B cell (primary cell): ENCODE results near the gene RUVBL2. TPM values are rescaled to one million over a fixed set of nuclear protein-coding genes. Genes with fewer than 3 reads are reported as not detected.

Experiments
- ATAC-seq: fragments of 200-7000 bp; cut with Tn5 transposase; one replicate; pipeline ENCODE4 v1.10.0; 2021; ENCODE audit warnings: low read depth, mild to moderate bottlenecking, moderate number of reproducible peaks, moderate library complexity
- CTCF ChIA-PET: fragments of 350-600 bp; sonication (Branson Sonifier 250); formaldehyde crosslinking; loops from one replicate; lab custom pipeline; 2021; ENCODE audit warnings: antibody characterized with exemption, inconsistent platforms; lab: Charles Lee
- POLR2A ChIA-PET: fragments of 350-600 bp; sonication (Branson Sonifier 250); formaldehyde crosslinking; loops from one replicate; lab custom pipeline; 2021; ENCODE audit warnings: antibody characterized with exemption; lab: Charles Lee
- DNase-seq: peaks from one replicate; pipeline ENCODE4 v3.0.0; 2013
- H2AFZ ChIP-seq: 2 replicates; pipeline ENCODE4 v1.6.1; 2012; ENCODE audit warnings: mild to moderate bottlenecking, low read depth, low read length; ENCODE audit not compliant: insufficient read depth, poor library complexity, severe bottlenecking
- H3K27ac ChIP-seq, 2 donors: 1 replicate in 1 of 2; 2 replicates in 1 of 2; pipeline ENCODE4 v1.5.1; 2012 to 2013; ENCODE audit warnings: low read length in 2 of 2, mild to moderate bottlenecking in 2 of 2, moderate library complexity in 1 of 2
- H3K27me3 ChIP-seq, 4 experiments: fragments of 200-600 bp in 1 of 4; sonication (generic) in 1 of 4; replicated peaks in 1 of 4; 1 replicate in 2 of 4; 2 replicates in 2 of 4; pipeline versions ENCODE4 v1.6.1 to v1.7.0; 2013 to 2016; ENCODE audit warnings: low read length in 3 of 4, mild to moderate bottlenecking in 2 of 4, mixed read lengths in 1 of 4, moderate library complexity in 1 of 4; ENCODE audit not compliant: insufficient read depth in 4 of 4, control insufficient read depth in 3 of 4; ENCODE audit errors: control extremely low read depth in 1 of 4
- H3K36me3 ChIP-seq, 2 experiments: replicated peaks in 1 of 2; 1 replicate in 1 of 2; 2 replicates in 1 of 2; pipeline versions ENCODE4 v1.6.1 to v1.7.1; 2013; ENCODE audit warnings: low read length in 1 of 2; ENCODE audit not compliant: insufficient read depth in 2 of 2, control insufficient read depth in 1 of 2; ENCODE audit errors: control extremely low read depth in 1 of 2, extremely low read depth in 1 of 2
- H3K4me1 ChIP-seq, 2 donors: fragments of 200-600 bp in 1 of 2; sonication (generic) in 1 of 2; 1 replicate in 1 of 2; 2 replicates in 1 of 2; pipeline versions ENCODE4 v1.5.1 to v1.6.1; 2013 to 2017; ENCODE audit warnings: low read length in 2 of 2; ENCODE audit not compliant: control insufficient read depth in 2 of 2, insufficient read depth in 2 of 2
- H3K4me2 ChIP-seq: replicated peaks from 2 replicates; pipeline ENCODE3; 2012; ENCODE audit warnings: mild to moderate bottlenecking, low read depth, low read length; ENCODE audit not compliant: poor library complexity, severe bottlenecking
- H3K4me3 ChIP-seq, 5 experiments: fragments of 200-600 bp in 1 of 5; sonication (generic) in 1 of 5; 1 replicate in 3 of 5; 2 replicates in 2 of 5; pipeline versions ENCODE4 v1.5.1 to v1.7.0; 2011 to 2016; ENCODE audit warnings: low read length in 4 of 5, mild to moderate bottlenecking in 4 of 5, low read depth in 2 of 5, control low read depth in 1 of 5, moderate library complexity in 1 of 5; ENCODE audit not compliant: insufficient read depth in 1 of 5; ENCODE audit errors: control extremely low read depth in 1 of 5, extremely low read depth in 1 of 5
- H3K79me2 ChIP-seq: fragments of 200-600 bp; sonication (generic); one replicate; pipeline ENCODE4 v1.6.0; 2016; ENCODE audit warnings: low read length; ENCODE audit not compliant: control insufficient read depth, insufficient read depth
- H3K9ac ChIP-seq: fragments of 200-600 bp; sonication (generic); 2 replicates; pipeline ENCODE4 v1.6.1; 2017; ENCODE audit warnings: mild to moderate bottlenecking, low read length, moderate library complexity
- H3K9me3 ChIP-seq, 3 donors: one replicate each; pipeline versions ENCODE4 v1.6.1 to v1.7.1; 2013; ENCODE audit warnings: low read length in 2 of 3; ENCODE audit not compliant: control insufficient read depth in 2 of 3, insufficient read depth in 1 of 3; ENCODE audit errors: control extremely low read depth in 1 of 3
- H4K20me1 ChIP-seq: 2 replicates; pipeline ENCODE4 v1.6.0; 2012; ENCODE audit warnings: mild to moderate bottlenecking, low read length; ENCODE audit not compliant: insufficient read depth, control insufficient read depth, poor library complexity, severe bottlenecking
- H3K27ac Mint-ChIP-seq: one replicate; pipeline ENCODE4 v1.8.0; 2021; ENCODE audit warnings: mixed read lengths
- H3K27me3 Mint-ChIP-seq: one replicate; pipeline ENCODE4 v1.8.0; 2021; ENCODE audit warnings: mixed read lengths
- H3K4me1 Mint-ChIP-seq: one replicate; pipeline ENCODE4 v1.8.0; 2021; ENCODE audit warnings: mixed read lengths
- H3K4me3 Mint-ChIP-seq: one replicate; pipeline ENCODE4 v1.8.0; 2021; ENCODE audit warnings: mixed read lengths
- H3K9me3 Mint-ChIP-seq: one replicate; pipeline ENCODE4 v1.8.0; 2022; ENCODE audit warnings: mixed read lengths; ENCODE audit not compliant: insufficient read depth
- CTCF ChIP-seq: fragments of 200-600 bp; IDR thresholded peaks from one replicate; pipeline ENCODE4 v1.8.0; 2022; ENCODE audit warnings: antibody characterized with exemption, mild to moderate bottlenecking
- EZH2 ChIP-seq: IDR thresholded peaks from 2 replicates; pipeline ENCODE4 v1.6.1; 2012; ENCODE audit warnings: borderline replicate concordance, low read depth, mild to moderate bottlenecking, moderate library complexity, low read length; ENCODE audit not compliant: insufficient read depth, poor library complexity, severe bottlenecking
- WGBS: methylation state at CpG from one replicate; pipeline ENCODE4 v1.1.5; 2013; ENCODE audit warnings: missing lambda C conversion rate; ENCODE audit not compliant: insufficient coverage; 5-methylcytosine and 5-hydroxymethylcytosine counted together
- intact Hi-C: fragments of 100-400 bp; cut with micrococcal nuclease; formaldehyde crosslinking; loops from one replicate; pipeline ENCODE4 v1.10.0; 2022
- polyA plus RNA-seq: library from polyadenylated mRNA; depleted of rRNA; stranded (reverse); fragments of >200 nt; gene quantifications from 2 replicates; pipeline ENCODE4 v1.2.3, GENCODE V29; 2012
- total RNA-seq, 2 donors: library from RNA; stranded (reverse); fragments of 120-200 nt in 1 of 2; gene quantifications; 1 replicate in 1 of 2; 2 replicates in 1 of 2; pipeline versions ENCODE4 v1.2.3 to v1.2.4, GENCODE V29; 2013 to 2022

RUVBL2 gene
- total and polyA plus RNA-seq, 2 donors (not counting 1 experiment from before 2014, with no cell fraction given), result 36.1 to 57.4 TPM

GRCh38 chr19:48977061-48977460 is 16.6 kb upstream of the RUVBL2 start:
- POLR2A ChIA-PET, result interaction anchor here (1.3 kb wide), 1 partner anchor 10 kb away, joined by 13 read pairs; no protein-coding TSS in a partner anchor
- no CpG with 5 or more reads among the region's 2 CpGs for WGBS
- intact Hi-C loops, result no loop called here

DNA sequence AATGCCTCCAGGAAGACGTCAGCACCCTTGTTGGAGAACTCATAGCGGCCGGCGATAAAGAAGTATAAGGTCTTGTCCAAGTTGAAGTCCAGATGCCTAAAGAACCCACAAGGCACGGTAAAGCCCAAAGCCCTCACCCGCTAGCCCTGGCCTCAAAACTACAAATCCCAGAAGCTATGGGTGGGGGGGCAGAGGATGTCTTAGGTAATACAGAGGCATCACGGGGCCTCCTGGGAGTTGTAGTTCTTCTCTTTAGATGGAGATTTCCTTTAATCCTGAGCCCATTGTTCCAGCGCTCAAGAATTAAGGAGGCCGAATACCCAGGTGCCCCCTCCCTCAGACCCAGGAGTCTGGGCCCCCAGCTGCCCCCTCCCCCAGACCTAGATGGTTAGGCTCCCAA is 11.4 kb upstream of the RUVBL2 start:
- Histone ChIP-seq H4K20me1 (no peaks in the 10 kb centered on the region), H3K27me3 (no peaks in the 10 kb centered on the region), H3K4me1 (no peaks in the 10 kb centered on the region), H3K9ac (no peak overlapping the region), H3K36me3 (peaks cover 2 to 13% of the 10 kb centered on the region in 2 experiments), H3K4me2 (no peak overlapping the region), H2AFZ (no peak overlapping the region), H3K27ac (no peak overlapping the region), H3K4me3 (no peak overlapping the region), H3K9me3 (no peaks in the 10 kb centered on the region), H3K79me2 (no peaks in the 10 kb centered on the region)
- Mint-ChIP-seq H3K27me3 (no peaks in the 10 kb centered on the region), H3K9me3 (no peaks in the 10 kb centered on the region), H3K27ac (no peak overlapping the region), H3K4me3 (no peak overlapping the region), H3K4me1 (peaks cover 3% of the 10 kb centered on the region)
- DNase-seq, result no peak
- ATAC-seq, result no peak
- ChIA-PET CTCF (interaction anchor here (1.6 to 1.7 kb wide), 2 partner anchors 12 to 140 kb away, joined by 4 to 6 read pairs; no protein-coding TSS in a partner anchor), POLR2A (no interaction called here)
- TF ChIP-seq CTCF (no peak), EZH2 (no peak)
- intact Hi-C loops, result no loop called here
- WGBS, result 91% methylated on average over 7 of the region's 9 CpGs

More at GRCh38 chr19:48977061-48977460, 16.6 kb upstream of the RUVBL2 start:
- no peaks in the 10 kb centered on the region for H3K9me3 Mint-ChIP-seq
- no peak for ATAC-seq
- Histone ChIP-seq H3K9ac (no peak overlapping the region), H3K27me3 (no peaks in the 10 kb centered on the region), H3K4me1 (no peaks in the 10 kb centered on the region), H4K20me1 (no peaks in the 10 kb centered on the region), H3K4me2 (no peak overlapping the region), H3K79me2 (no peaks in the 10 kb centered on the region), H3K27ac (no peak overlapping the region), H2AFZ (no peak overlapping the region), H3K9me3 (no peaks in the 10 kb centered on the region), H3K4me3 (no peak overlapping the region), H3K36me3 (peaks cover 3 to 17% of the 10 kb centered on the region in 2 experiments)
- no peak overlapping the region for H3K4me3 Mint-ChIP-seq
- CTCF ChIA-PET, result interaction anchor here (0.9 to 1.6 kb wide), 5 partner anchors 10 to 189 kb away, joined by 4 to 6 read pairs (median 5); partner anchors contain the start of gene HSD17B14
- peaks cover 4% of the 10 kb centered on the region for H3K4me1 Mint-ChIP-seq
- H3K27me3 Mint-ChIP-seq, result no peaks in the 10 kb centered on the region
- no peak for DNase-seq
- no peak for TF ChIP-seq CTCF
- no peak for TF ChIP-seq EZH2
- H3K27ac Mint-ChIP-seq, result no peak overlapping the region
